Right lobe of liver (tissue), 6 donors: Measurements from ENCODE around the gene MYO5C. TPM values are rescaled to one million over a fixed set of nuclear protein-coding genes. Genes with fewer than 3 reads are reported as not detected.
A peak's percentile ranks its signal among the peaks of the same experiment; 100 is the strongest.

Experiments used
- ATAC-seq, 4 donors: fragments of 200-7000 bp; cut with Tn5 transposase; one replicate each; pipeline ENCODE4 v1.9.1; 2020; ENCODE audit warnings: mild to moderate bottlenecking in 4 of 4, moderate library complexity in 4 of 4
- DNase-seq, 3 donors: peaks; one replicate each; pipeline ENCODE4 v3.0.0-alpha.2; 2020
- H3K27ac ChIP-seq, 3 donors: fragments of 200-600 bp; one replicate each; pipeline ENCODE4 v1.8.0; 2022
- H3K27me3 ChIP-seq, 2 donors: fragments of 200-600 bp; one replicate each; pipeline ENCODE4 v1.8.0; 2022
- H3K36me3 ChIP-seq, 4 donors: fragments of 200-600 bp; sonication (generic) in 1 of 4; one replicate each; pipeline versions ENCODE4 v1.5.1 to v1.8.0; 2017 to 2022; ENCODE audit warnings: control low read depth in 1 of 4
- H3K4me1 ChIP-seq, 4 donors: fragments of 200-600 bp; sonication (generic) in 1 of 4; one replicate each; pipeline versions ENCODE4 v1.5.1 to v1.8.0; 2017 to 2022; ENCODE audit warnings: control low read depth in 1 of 4
- H3K4me3 ChIP-seq, 3 donors: fragments of 200-600 bp; one replicate each; pipeline ENCODE4 v1.8.0; 2022
- H3K9me3 ChIP-seq, 4 donors: fragments of 200-600 bp; sonication (generic) in 1 of 4; one replicate each; pipeline versions ENCODE4 v1.5.1 to v1.8.0; 2017 to 2022; ENCODE audit warnings: control low read depth in 1 of 4
- POLR2A ChIP-seq: fragments of 450-650 bp; IDR thresholded peaks from one replicate; pipeline ENCODE4 v1.6.1; 2017; ENCODE audit warnings: antibody characterized with exemption, mild to moderate bottlenecking
- WGBS: methylation state at CpG from one replicate; pipeline ENCODE4 v1.1.6; 2018; ENCODE audit warnings: low coverage, low lambda C conversion rate; ENCODE audit not compliant: insufficient coverage; ENCODE audit errors: missing lambda C conversion rate; 5-methylcytosine and 5-hydroxymethylcytosine counted together
- intact Hi-C, 2 donors: fragments of 100-400 bp; cut with DNase I; formaldehyde crosslinking; loops; one replicate each; pipeline versions ENCODE4 v1.11.2 to v1.14.1; 2022
- total RNA-seq, 6 experiments: library from RNA; depleted of rRNA in 2 of 6; stranded (reverse); fragments of >200 nt in 2 of 6; fragmentation: NEBNext Ultra II Directional in 3 of 6; extraction: Animal tissue kit (Norgen Biotek cat#: 25700) in 3 of 6; gene quantifications; one replicate each; pipeline versions ENCODE4 v1.1.0 to v1.2.4, GENCODE V29; 2016 to 2023
- TF ChIP-seq, protein P1 (sequence below), 4 donors: fragments of 200-600 bp in 3 of 4; fragments of 450-650 bp in 1 of 4; IDR thresholded peaks; one replicate each; pipeline versions ENCODE4 v1.5.1 to v1.8.0; 2016 to 2022; ENCODE audit warnings: antibody characterized with exemption in 4 of 4, mild to moderate bottlenecking in 2 of 4
- donor health status: DM: no; HTN: yes; CAD: no.
- donor health status: DM: no; HTN: no; CAD: no.
- donor health status: DM: no; HTN: no; CAD: no.
- donor health status: DM: no; HTN: yes; CAD: no.
- donor health status: DM: no; HTN: yes; CAD: no.

MYO5C gene
- total RNA-seq, 6 experiments from 2014 or later = 5.8 to 10.2 (median 7.1) TPM

GRCh38 chr15:52238149-52238548 is 57.5 kb downstream of the MYO5C start:
- Histone ChIP-seq H3K9me3 (no peaks in the 10 kb centered on the region), H3K27ac (no peak overlapping the region), H3K4me1 (no peaks in the 10 kb centered on the region), H3K36me3 (no peaks in the 10 kb centered on the region), H3K4me3 (no peak overlapping the region), H3K27me3 (no peaks in the 10 kb centered on the region)
- ATAC-seq (no peak), DNase-seq (no peak)
- TF ChIP-seq, protein P1, sequence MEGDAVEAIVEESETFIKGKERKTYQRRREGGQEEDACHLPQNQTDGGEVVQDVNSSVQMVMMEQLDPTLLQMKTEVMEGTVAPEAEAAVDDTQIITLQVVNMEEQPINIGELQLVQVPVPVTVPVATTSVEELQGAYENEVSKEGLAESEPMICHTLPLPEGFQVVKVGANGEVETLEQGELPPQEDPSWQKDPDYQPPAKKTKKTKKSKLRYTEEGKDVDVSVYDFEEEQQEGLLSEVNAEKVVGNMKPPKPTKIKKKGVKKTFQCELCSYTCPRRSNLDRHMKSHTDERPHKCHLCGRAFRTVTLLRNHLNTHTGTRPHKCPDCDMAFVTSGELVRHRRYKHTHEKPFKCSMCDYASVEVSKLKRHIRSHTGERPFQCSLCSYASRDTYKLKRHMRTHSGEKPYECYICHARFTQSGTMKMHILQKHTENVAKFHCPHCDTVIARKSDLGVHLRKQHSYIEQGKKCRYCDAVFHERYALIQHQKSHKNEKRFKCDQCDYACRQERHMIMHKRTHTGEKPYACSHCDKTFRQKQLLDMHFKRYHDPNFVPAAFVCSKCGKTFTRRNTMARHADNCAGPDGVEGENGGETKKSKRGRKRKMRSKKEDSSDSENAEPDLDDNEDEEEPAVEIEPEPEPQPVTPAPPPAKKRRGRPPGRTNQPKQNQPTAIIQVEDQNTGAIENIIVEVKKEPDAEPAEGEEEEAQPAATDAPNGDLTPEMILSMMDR (IDR thresholded peaks at IDR 0.05) = no peak
- TF ChIP-seq POLR2A = no peak
- intact Hi-C loops = no loop called here
- no CpG with 5 or more reads among the region's 3 CpGs for WGBS

DNA sequence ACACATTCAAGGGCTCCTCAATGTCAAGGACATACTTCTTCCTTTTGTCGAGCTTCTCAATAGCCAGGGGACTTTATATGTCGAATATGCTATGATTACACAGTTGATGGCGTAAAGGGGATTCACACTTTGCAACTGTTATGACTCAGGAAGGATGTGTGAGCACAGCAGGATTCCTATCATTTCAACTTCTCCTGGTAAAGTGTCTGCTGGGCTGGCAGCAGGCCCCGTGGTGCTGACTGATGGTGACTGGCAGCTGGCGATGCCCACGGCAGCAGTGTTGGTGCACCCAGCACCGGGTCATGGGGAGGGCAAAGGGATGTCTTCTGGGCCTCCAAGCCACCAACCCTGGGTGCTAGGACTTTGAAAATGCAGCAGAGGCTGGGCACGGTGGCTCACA is 59.6 kb downstream of the MYO5C start:
- no peaks in the 10 kb centered on the region for H3K36me3 ChIP-seq
- no peak overlapping the region for H3K4me3 ChIP-seq
- no peak for DNase-seq
- H3K4me1 ChIP-seq = no peaks in the 10 kb centered on the region
- H3K27ac ChIP-seq = no peak overlapping the region
- TF ChIP-seq, protein P1 (IDR thresholded peaks at IDR 0.05) = no peak
- TF ChIP-seq POLR2A = no peak
- no peak for ATAC-seq
- intact Hi-C loops = no loop called here
- 77% methylated on average over 5 of the region's 8 CpGs for WGBS
- H3K9me3 ChIP-seq = no peaks in the 10 kb centered on the region
- no peaks in the 10 kb centered on the region for H3K27me3 ChIP-seq

DNA sequence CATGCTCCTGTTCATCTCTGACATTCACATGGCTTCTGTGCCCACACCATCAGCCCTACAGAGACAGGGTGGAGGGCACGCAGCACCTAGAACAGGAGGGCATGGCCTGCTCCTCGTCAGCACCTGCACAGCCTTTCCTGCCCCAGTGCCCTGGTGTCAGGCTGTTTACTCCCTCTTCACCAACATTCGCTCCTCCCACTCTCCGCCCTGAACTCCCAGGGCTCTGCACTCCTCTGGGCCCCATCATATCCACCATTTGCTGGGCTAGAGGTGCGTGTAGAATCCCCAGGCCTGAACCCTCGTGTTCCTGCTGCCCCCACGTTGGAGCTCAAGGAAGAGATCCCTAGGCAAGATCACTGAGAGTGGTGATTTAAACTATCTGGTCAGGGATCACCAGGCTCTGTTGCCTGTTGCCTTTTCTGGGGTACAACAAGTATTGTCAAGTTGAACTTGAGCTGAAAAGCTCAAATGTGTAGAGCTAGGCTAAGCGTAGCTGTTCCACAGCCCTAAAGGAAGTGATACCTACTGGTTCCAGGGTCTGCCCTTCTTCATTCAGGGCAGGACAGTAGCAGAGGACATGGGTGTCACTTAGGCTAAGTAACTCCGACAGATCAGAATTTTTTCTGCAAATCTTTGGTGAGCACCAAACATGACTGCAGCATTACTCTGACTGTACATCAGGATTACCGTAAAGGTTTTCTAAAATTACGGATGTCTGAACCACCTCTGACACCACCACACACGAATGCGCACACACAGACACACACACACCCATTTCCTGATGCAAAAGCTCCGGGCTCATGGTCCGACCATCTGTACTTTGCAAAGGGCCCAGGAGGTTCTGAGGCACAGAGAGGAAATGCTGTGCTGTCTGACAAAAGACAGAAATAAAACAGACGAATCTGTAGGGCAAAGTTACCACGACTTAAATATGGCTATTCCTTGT is 60.7 kb downstream of the MYO5C start:
- H3K9me3 ChIP-seq = no peaks in the 10 kb centered on the region
- TF ChIP-seq POLR2A = no peak
- TF ChIP-seq, protein P1 (IDR thresholded peaks at IDR 0.05) = no peak
- WGBS = 58% methylated on average over 6 of the region's 17 CpGs
- ATAC-seq (peak in 1 of 4 donors; percentile 14), DNase-seq (no peak)
- H3K27me3 ChIP-seq = no peaks in the 10 kb centered on the region
- no peaks in the 10 kb centered on the region for H3K36me3 ChIP-seq
- no peak overlapping the region for H3K4me3 ChIP-seq
- no peak overlapping the region for H3K27ac ChIP-seq
- no peaks in the 10 kb centered on the region for H3K4me1 ChIP-seq
- intact Hi-C loops = no loop called here

- H3K4me3 ChIP-seq = no peak overlapping the region
- no peak for DNase-seq
- ATAC-seq = no peak
- no peaks in the 10 kb centered on the region for H3K9me3 ChIP-seq
- H3K27ac ChIP-seq = no peak overlapping the region
- H3K4me1 ChIP-seq = no peaks in the 10 kb centered on the region
- H3K27me3 ChIP-seq = no peaks in the 10 kb centered on the region
- no peaks in the 10 kb centered on the region for H3K36me3 ChIP-seq
- TF ChIP-seq, protein P1 (IDR thresholded peaks at IDR 0.05) = no peak
- no peak for TF ChIP-seq POLR2A
- intact Hi-C loops = no loop called here
- WGBS = 90% methylated on average over 2 of the region's 4 CpGs
These were observed 62.2 kb downstream of the MYO5C start for GRCh38 chr15:52233405-52233804.
